ENCODE results near the gene RXRA. TPM values are rescaled to one million over a fixed set of nuclear protein-coding genes. Genes with fewer than 3 reads are reported as not detected.

The RXRA gene
- total RNA-seq (2014; rRNA removed; shearing (Covaris generic); ENCODE audit: low replicate concordance): 18.2 and 40.5 TPM in 2 replicates

- H3K27me3 ChIP-seq: no peaks in the 10 kb centered on the region
- H3K4me3 ChIP-seq: peak within 1 kb of the TSS; percentile 66
- H3K9me3 ChIP-seq: no peaks in the 10 kb centered on the region
- 0 out of 2 replicates have a peak, but pooled peaks cover 2% of the 10 kb centered on the region for H3K36me3 ChIP-seq
- peak; percentile 87 for DNase-seq
Measured at GRCh38 chr9:134325813-134326723, at the start of gene RXRA. Gene RXRA (plus strand): TSS chr9:134326455. CDS start chr9:134326632, 177 bp downstream.

- H3K9me3 ChIP-seq: peaks cover 2% of the 10 kb centered on the region; the same call in 1 of the 2 replicates
Measured at GRCh38 chr9:134278286-134278685, 48.0 kb upstream of the RXRA start.

DNA sequence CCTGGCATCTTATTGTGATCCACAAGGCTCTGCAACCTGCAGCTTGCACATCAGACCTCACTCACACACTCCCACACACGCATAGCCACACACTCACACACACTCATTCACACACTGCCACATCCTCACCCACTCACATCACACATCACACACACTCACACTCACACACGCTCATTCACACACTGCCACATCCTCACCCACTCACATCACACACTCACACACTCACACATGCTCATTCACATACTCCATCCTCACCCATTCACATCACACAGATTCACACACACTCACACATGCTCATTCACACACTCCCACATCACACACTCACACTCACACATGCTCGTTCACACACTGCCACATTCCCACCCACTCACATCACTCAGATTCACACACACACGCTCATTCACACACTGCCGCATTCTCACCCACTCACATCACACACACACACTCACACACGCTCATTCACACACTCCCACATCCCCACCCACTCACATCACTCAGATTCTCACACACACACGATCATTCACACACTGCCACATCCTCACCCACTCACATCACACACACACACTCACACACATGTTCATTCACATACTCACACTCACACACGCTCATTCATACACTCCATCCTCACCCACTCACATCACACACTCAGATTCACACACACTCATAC lies 47.1 kb upstream of the RXRA start:
- H3K27me3 ChIP-seq: no peaks in the 10 kb centered on the region
- H3K9me3 ChIP-seq: peaks cover 2% of the 10 kb centered on the region; the same call in 1 of the 2 replicates
- H3K36me3 ChIP-seq: no peaks in the 10 kb centered on the region
- no peak overlapping the region for H3K4me3 ChIP-seq
- DNase-seq: no peak

More at GRCh38 chr9:134278286-134278685, 48.0 kb upstream of the RXRA start:
- no peak for DNase-seq
- Histone ChIP-seq H3K4me3 (no peak overlapping the region), H3K36me3 (no peaks in the 10 kb centered on the region), H3K27me3 (no peaks in the 10 kb centered on the region)

- no peak overlapping the region for H3K4me3 ChIP-seq
- no peaks in the 10 kb centered on the region for H3K36me3 ChIP-seq
- peaks cover 2% of the 10 kb centered on the region; the same call in 1 of the 2 replicates for H3K9me3 ChIP-seq
- DNase-seq: no peak
- H3K27me3 ChIP-seq: no peaks in the 10 kb centered on the region
Measured at GRCh38 chr9:134282138-134282650, 44.1 kb upstream of the RXRA start.

DNA sequence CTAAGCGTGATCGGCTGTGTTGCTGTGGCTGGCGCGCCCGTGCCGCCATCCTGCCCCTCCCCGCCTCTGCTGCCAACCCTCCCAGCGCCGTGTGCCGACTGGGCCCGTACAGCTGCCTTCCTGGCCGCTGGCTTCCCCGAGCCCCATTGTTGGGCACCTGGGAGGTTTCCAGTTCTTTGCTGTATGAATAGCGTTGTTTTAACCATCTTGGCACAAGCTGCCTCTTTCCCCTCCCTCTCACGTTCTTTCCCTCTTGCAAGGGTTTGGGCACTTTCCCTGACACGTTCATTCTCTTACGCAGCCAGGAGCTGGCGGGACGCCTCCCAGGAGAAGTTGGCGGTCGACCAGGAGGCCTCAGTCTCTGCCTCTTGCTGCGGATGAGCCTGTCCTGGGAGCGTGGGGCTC lies 43.1 kb upstream of the RXRA start:
- Histone ChIP-seq H3K36me3 (no peaks in the 10 kb centered on the region), H3K27me3 (no peaks in the 10 kb centered on the region), H3K4me3 (no peak overlapping the region), H3K9me3 (peaks cover 2% of the 10 kb centered on the region; the same call in 1 of the 2 replicates)
- DNase-seq: peak; percentile 96

GRCh38 chr9:134283692-134284265 lies 42.5 kb upstream of the RXRA start:
- no peaks in the 10 kb centered on the region for H3K9me3 ChIP-seq
- H3K4me3 ChIP-seq: no peak overlapping the region
- no peaks in the 10 kb centered on the region for H3K36me3 ChIP-seq
- H3K27me3 ChIP-seq: no peaks in the 10 kb centered on the region
- no peak for DNase-seq

- DNase-seq: peak; percentile 86
- no peak overlapping the region for H3K4me3 ChIP-seq
- no peaks in the 10 kb centered on the region for H3K36me3 ChIP-seq
- H3K27me3 ChIP-seq: no peaks in the 10 kb centered on the region
- H3K9me3 ChIP-seq: no peaks in the 10 kb centered on the region
Measured at GRCh38 chr9:134284273-134284672, 42.0 kb upstream of the RXRA start.

GRCh38 chr9:134284741-134285140 lies 41.5 kb upstream of the RXRA start:
- Histone ChIP-seq H3K9me3 (no peaks in the 10 kb centered on the region), H3K36me3 (no peaks in the 10 kb centered on the region), H3K27me3 (no peaks in the 10 kb centered on the region), H3K4me3 (no peak overlapping the region)
- no peak for DNase-seq

GRCh38 chr9:134285215-134285845 lies 40.9 kb upstream of the RXRA start:
- no peak overlapping the region for H3K4me3 ChIP-seq
- no peak for DNase-seq
- no peaks in the 10 kb centered on the region for H3K27me3 ChIP-seq
- H3K36me3 ChIP-seq: no peaks in the 10 kb centered on the region
- H3K9me3 ChIP-seq: no peaks in the 10 kb centered on the region

DNA sequence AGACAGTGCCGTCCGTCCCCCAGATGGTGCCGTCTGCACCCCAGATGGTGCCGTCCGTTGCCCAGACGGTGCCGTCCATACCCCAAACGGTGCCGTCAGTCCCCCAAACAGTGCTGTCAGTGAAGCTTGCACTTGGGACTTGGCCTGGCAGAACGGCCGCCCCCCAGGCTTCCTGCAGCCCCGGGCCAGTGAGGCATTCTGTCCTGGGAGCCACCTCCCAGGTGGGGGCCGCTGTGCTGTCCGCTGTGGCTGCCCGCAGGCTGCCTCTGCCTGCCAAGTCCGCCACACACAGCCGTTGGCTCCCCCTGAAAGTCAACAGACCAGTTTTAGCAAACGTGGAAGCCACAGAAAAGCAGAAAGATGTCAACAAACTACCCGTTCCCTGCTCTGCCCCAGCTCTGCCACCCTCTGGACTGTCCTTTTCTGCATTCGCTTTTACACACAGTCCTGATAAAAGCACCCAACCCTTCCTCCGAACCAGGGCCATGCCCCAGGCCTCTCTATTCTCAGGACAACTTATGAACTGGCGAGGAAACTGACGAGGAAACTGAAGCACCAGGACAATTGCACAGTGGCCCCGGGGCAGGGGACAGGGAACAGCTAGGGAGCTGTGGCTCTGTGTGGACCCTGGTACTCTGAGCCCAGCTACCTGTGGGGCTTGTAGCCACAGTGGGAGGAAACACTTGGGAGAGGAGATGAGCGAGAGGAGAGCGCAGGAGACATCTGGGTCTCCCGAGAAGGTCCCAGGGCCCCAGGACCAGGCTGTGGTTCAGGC lies 39.6 kb upstream of the RXRA start:
- no peaks in the 10 kb centered on the region for H3K36me3 ChIP-seq

GRCh38 chr9:134287591-134288491 lies 38.4 kb upstream of the RXRA start:
- H3K27me3 ChIP-seq: no peaks in the 10 kb centered on the region
- H3K4me3 ChIP-seq: no peak overlapping the region
- DNase-seq: no peak
- H3K9me3 ChIP-seq: no peaks in the 10 kb centered on the region
- no peaks in the 10 kb centered on the region for H3K36me3 ChIP-seq

More for the DNA sequence above, 39.6 kb upstream of the RXRA start:
- H3K9me3 ChIP-seq: no peaks in the 10 kb centered on the region
- no peak for DNase-seq
- H3K27me3 ChIP-seq: no peaks in the 10 kb centered on the region
- H3K4me3 ChIP-seq: no peak overlapping the region

DNA sequence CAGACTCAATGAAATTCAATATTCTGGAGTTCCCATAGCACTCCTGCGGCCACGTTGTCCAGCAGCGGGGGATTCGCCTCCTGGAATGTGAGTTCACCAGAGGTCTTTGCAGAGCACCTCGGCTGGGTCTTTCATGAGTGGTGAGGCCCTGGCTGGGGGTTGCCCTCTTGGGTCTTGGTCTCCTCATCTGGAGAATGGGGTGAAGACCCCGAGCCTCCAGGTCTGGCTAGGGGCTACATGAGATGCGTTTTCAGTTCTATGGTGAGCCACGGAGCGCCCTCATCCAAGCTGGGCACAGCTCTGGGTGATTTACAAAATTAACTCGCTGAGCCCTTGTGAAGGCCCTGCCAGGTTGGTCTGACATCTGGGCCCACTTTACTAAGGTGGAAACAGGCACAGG lies 37.5 kb upstream of the RXRA start:
- DNase-seq: no peak
- H3K9me3 ChIP-seq: no peaks in the 10 kb centered on the region
- no peak overlapping the region for H3K4me3 ChIP-seq
- no peaks in the 10 kb centered on the region for H3K27me3 ChIP-seq
- no peaks in the 10 kb centered on the region for H3K36me3 ChIP-seq

DNA sequence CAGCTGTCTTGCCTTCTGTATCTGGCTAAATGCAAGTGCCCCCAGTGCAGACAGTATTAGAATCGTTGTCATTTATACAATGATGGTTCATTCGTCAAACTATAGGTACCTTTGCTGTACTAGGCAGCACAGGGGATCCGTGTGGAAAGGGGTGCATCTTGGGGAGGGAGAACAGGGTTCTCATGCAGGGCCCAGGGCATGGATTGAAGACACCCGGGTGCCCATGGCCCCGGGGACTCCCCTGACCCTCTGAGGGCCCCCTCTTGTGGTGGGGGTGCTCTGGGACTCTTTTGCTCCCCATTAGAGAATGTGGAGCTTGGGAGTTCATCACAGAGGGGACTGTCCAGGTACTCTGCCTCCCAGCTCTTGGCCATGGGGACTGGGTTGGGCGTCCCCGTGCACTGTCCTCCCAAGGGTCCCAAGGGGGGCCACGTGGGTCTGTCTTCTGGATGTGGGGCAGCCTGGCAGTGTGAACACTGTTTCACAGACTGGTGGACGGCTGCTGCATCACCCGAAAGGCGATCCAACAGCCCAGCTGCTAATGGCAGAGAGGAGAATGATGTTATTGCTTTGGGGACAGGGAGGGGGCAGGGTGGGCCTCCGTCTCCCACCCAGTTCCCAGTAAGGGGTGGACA lies 36.9 kb upstream of the RXRA start:
- H3K36me3 ChIP-seq: no peaks in the 10 kb centered on the region
- no peaks in the 10 kb centered on the region for H3K9me3 ChIP-seq
- H3K27me3 ChIP-seq: no peaks in the 10 kb centered on the region
- DNase-seq: no peak
- H3K4me3 ChIP-seq: no peak overlapping the region

GRCh38 chr9:134290603-134291451 lies 35.4 kb upstream of the RXRA start:
- Histone ChIP-seq H3K36me3 (no peaks in the 10 kb centered on the region), H3K9me3 (no peaks in the 10 kb centered on the region), H3K4me3 (no peak overlapping the region), H3K27me3 (no peaks in the 10 kb centered on the region)
- DNase-seq: no peak
